ENCODE data around the gene DHRS2.
"Not testable (repeated sequence)": the region's sequence is repeated elsewhere in the genome, so short reads cannot be mapped to it uniquely, and the experiment has no call there.

The DHRS2 gene

DNA sequence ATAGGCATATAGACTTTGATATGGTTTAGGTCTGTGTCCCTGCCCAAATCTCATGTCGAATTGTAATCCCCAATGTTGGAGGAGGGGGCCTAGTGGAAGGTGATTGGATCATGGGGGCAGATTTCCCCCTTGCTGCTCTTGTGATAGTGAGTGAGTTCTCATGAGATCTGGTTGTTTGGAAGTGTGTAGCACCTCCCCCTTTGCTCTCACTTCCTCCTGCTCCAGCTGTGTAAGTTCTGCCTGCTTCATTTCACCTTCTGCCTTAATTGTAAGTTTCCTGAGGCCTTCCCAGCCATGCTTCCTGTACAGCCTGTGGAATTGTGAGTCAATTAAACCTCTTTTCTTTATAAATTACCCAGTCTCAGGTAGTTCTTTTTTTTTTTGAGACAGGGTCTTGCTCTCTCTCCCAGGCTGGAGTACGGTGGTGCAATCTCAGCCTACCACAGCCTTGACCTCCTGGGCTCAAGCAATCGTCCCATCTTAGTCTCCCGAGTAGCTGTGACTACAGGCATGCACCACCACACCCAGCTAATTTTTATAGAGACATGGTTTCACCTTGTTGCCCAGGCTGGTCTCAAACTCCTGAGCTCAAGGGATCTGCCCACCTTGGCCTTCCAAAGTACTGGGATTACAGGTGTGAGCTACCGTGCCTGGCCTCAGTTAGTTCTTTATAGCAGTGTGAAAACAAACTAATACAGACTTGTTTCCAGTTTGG lies 1.3 kb upstream of the DHRS2 start:
- not testable (repeated sequence) for DNase-seq

DNA sequence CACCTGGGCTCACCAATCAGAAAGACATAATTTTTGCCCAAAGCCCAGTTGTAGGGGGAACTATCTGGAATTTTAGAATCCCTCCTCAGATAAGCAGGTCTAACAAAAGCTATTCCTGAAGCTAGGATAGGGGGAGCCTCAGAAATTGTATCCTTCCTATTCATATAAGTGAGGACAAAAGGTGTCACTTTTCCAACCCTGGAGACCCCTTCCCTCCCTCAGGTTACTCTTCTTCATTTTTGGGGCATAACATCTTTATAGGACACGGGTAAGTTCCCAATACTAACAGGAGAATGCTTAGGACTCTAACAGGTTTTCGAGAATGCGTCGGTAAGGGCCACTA lies 1.1 kb downstream of the DHRS2 start:
- DNase-seq: not testable (repeated sequence)

DNA sequence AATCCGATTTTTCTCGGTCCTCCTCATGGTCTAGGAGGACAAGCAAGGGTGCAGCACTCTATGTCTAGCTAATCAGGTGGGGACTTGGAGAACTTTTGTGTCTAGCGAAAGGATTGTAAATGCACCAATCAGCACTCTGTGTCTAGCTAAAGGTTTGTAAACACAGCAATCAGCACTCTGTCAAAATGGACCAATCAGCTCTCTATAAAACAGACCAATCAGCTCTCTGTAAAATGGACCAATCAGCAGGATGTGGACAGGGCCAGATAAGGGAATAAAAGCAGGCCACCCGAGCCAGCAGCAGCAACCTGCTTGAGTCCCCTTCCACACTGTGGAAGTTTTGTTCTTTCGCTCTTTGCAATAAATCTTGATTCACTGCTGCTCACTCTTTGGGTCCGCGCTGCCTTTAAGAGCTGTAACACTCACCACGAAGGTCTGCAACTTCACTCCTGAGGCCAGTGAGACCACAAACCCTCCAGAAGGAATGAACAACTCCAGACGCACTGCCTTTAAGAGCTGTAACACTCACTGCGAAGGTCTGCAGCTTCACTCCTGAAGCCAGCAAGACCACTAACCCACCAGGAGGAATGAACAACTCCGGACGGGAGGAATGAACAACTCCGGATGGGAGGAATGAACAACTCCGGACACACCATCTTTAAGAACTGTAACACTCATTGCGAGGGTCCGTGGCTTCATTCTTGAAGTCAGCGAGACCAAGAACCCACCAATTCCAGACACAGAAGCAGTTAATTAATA lies 1.7 kb downstream of the DHRS2 start:
- not testable (repeated sequence) for DNase-seq

DNA sequence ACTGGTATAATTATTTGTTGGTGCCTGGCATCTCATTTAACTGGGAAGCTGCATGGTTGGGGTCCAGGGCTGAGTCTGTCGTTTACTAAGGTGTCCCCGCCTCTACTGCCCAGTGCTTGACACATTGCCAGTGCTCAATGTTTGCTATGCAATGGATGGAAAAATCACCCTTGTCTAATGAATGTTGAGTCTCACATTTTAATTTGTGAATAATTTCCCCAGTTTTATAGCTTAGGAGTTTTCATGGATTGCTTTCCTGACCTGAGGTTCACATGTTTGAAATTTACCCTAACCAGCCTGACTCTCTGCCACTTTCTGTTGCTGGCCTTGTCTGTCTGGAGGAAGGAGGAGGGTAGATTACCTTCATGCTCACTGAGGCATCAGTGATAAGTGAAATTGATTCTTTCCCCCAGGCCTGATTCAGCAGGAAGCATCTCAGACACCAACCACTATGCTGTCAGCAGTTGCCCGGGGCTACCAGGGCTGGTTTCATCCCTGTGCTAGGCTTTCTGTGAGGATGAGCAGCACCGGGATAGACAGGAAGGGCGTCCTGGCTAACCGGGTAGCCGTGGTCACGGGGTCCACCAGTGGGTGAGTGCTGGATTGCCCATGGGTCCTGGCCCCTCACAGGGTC lies 2.4 kb downstream of the DHRS2 start:
- no peak for DNase-seq

DNA sequence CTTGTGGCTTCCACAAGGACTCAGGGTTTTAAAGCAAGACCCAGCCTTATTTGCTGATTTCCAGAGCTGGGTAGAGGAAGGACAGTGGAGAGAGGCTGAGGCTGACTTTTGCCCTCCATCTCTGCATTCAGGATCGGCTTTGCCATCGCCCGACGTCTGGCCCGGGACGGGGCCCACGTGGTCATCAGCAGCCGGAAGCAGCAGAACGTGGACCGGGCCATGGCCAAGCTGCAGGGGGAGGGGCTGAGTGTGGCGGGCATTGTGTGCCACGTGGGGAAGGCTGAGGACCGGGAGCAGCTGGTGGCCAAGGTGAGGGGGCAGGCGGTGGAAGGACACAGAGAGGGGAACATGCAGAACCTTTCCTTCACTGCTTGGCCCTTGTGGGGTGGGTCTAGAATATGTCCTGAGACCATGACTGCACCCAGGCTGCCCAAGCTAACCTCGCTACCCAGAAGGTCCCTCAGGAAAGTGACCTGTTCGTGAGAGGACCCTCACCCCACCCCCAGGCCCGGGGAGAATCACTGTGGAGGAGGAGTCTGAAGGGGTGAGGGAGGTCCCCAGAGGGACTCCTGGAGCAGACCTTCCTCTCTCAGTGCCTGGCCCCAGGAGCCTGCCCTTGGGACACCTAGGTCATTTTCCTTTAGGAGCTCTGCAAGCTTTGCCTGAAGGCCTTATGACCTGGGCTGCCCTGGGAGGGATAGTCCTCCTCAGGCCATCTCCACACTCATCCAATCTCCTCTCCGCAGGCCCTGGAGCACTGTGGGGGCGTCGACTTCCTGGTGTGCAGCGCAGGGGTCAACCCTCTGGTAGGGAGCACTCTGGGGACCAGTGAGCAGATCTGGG lies 3.1 kb downstream of the DHRS2 start:
- DNase-seq: no peak

DNA sequence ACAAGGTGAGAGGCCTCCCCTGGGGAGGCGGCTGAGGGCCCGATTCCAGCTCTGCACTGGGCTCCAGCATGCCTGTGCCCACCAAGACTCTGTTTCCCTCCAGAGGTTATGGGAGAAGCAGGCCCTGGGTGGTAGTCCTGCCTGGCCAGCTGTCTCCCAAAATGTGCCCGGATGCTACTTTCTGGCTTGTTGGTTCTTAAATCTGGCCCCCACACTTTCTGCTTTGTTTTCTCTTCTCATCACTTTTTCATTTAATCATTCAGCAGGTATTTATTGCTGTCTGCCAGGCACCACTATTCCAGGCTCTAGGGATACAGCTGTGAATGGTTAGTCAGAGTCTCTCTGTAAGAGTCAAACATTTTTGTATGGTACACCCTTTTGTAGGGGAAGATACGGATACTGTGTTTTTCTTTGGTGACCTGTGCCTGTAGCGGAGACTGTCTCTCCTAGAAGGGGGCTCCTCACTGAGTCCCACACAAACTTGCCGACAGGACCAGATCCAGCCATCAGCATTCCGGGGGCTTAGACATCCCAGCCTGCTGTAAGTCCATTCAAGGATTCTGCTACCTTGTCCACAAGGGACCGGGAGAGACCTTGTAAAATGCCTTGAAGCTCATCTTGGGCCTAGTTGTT lies 3.8 kb downstream of the DHRS2 start:
- no peak for DNase-seq

DNA sequence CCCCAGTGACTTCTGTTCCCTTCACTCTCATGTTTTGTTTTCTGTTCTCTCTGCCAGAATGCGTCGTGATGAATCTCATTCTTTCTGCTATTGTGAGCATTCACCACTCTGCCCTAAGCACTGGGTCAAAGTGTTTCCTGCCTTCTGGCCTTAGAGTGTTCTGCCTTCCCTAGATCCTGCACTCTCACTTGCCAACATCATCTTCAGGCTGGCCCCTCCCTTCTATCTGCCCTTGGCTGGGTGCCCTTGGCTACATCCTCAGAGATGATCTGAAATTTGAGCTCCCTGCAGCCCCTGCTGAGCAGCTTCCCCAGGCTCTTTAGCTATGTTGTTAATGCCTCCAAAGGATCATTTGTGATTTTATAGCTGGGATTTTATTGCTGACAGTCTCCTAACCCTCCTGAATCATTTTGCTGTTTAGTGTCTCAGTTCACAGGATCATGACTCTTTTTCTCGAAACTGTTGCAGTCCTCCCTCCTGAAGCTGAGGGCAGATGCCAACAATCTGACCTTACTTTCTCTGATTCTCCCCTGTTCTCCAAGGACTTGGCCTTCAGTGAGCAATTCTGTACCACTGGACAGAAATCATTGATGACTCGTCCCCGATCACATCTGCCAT lies 4.5 kb downstream of the DHRS2 start:
- no peak for DNase-seq

DNA sequence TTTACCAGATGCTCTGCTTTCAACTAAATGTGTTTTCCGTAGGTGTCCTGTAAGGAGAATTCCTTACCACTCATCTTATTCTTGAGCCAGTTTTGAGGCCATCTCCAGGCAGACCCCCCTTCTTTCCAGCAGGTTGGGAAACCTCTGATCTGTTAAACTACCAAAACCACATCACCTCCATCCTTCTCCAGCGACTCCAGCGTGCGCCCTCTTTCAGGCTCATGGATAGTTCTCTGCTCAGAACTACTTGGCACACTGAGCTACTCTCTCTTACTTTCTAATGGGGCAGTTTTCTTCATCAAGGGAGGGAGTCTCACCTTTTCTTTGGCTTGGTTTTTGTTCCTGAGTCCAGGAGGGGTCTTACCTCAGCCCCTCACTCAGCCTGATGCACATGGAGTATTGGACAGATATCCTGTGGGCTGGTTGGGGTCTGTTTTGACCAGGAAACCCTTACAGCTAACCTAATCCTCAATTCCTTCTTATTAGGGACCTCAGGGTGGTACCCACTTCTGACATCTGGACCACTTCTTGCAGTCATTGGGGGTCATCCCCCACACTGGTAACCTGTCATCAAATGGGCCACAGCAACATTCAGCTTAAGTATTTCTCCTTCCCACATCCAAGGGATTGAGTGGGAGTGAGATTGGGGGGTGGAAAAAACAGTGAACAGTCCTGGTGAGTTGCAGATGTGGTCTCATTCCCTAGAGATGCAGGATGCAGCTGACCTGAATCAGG lies 5.2 kb downstream of the DHRS2 start:
- no peak for DNase-seq

DNA sequence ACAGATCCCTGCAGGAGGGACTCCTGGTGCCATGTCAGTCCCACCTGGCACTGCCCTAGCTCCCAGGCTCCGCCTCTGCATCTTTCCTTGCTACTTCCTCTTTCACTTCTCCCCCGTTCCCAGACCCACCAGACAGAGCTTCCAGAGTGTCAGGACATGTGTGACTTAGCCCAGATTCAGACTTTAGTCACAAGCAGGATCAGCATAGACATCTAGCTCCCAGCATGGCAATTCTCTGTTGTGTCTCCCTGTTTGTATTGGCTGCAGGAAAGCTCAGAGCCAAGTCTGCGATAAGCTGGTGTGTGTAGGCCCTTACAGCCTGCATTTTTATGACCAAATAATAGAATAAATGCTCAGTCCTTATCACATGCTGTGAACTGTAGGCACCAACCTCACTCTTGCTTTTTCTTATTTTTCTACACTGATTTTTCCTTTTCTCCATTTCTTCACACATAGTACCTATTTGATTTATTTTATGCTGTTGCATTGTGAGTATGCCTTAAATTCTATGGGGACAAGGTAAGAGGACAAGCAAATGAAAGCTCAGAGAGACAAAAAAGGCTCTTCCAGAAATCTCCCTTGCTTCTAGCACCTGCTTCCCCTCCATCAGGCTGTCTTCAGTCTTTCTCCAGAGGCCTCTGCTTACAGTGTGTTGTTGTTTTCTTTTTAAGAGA lies 5.9 kb downstream of the DHRS2 start:
- DNase-seq: no peak

DNA sequence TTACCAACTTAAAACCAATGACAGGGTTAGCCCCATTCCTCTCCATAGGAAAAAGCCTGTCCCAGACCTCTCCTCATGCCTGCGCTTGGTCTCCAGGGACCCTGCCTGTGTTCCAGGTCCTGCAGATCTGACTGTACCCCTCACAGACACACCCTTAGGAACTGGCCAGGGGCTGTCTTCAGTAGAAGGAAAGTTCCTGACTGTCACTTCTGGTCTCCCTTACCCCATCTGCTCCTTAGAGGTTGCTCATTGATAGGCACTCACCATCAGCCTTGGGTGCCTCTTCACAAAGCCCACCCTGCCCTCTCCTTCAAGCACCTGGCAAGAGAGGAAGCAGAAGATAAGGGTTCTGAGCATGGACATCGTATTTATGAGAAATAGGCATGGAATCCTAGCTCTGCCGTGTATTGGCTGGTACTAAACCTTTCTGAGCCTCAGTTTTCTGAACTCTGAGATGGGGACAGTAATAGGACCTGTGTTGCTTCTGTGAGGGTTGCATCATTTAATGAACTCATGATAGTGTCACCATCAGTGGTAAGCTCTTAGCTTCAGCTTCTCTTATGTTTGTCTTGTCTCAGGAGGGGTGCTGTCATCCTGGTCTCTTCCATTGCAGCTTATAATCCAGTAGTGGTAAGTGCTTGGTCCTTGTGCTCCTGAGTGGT lies 7.5 kb downstream of the DHRS2 start:
- no peak for DNase-seq

DNA sequence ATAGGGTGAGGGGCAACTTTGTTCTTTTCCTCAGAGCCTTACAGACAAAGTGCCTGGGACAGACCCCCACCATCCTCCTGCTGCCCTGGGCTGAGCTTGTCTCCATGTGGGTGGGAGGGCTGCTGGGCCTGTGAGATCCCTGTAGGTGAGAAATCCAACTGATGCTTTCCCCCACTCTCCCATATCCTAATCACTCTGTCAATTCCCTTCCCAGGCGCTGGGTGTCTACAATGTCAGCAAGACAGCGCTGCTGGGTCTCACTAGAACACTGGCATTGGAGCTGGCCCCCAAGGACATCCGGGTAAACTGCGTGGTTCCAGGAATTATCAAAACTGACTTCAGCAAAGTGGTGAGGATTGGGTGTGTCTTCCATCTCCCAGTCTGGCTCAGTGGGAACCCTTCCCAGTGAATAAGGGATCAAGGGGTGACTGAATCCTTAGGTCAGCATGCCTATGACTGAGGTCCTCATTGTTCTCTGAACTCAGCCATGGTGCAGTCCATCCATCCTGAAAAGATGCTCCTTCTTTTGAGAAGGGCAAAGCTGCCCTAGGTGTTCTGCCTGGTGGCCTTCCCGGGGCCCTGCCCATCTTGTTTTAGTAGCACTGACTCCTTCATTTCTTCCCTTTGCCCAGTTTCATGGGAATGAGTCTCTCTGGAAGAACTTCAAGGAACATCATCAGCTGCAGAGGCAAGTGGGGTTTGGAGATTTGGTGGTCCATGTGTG lies 8.2 kb downstream of the DHRS2 start:
- DNase-seq: no peak

DNA sequence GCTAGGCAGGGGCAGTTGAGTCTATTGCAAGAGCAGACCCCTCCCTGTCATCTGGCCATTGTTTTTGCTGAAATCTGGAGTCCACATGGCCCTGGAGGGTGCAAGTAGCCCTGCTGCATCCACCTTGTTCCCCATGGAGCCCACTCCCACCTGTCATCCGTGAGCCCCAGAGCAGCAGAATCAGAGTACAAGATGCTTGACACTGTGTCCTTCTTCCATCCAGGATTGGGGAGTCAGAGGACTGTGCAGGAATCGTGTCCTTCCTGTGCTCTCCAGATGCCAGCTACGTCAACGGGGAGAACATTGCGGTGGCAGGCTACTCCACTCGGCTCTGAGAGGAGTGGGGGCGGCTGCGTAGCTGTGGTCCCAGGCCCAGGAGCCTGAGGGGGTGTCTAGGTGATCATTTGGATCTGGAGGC lies 8.8 kb downstream of the DHRS2 start:
- DNase-seq: no peak

DNA sequence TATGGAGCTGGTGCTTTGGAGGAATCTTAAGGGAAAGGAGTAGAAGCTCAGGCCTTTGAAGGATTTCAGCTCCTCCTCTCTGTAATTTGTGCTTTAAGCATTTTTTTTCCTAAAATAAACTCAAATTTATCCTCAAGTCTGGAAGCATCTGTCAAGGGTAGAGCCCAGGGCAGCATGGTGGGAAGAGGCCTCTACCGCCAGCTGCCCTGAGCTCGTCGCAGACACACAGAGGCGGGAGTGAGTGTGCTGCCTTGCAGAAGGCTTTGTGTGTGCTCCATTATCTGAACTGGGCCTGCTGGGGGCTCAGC lies 9.3 kb downstream of the DHRS2 start:
- no peak for DNase-seq

DNA sequence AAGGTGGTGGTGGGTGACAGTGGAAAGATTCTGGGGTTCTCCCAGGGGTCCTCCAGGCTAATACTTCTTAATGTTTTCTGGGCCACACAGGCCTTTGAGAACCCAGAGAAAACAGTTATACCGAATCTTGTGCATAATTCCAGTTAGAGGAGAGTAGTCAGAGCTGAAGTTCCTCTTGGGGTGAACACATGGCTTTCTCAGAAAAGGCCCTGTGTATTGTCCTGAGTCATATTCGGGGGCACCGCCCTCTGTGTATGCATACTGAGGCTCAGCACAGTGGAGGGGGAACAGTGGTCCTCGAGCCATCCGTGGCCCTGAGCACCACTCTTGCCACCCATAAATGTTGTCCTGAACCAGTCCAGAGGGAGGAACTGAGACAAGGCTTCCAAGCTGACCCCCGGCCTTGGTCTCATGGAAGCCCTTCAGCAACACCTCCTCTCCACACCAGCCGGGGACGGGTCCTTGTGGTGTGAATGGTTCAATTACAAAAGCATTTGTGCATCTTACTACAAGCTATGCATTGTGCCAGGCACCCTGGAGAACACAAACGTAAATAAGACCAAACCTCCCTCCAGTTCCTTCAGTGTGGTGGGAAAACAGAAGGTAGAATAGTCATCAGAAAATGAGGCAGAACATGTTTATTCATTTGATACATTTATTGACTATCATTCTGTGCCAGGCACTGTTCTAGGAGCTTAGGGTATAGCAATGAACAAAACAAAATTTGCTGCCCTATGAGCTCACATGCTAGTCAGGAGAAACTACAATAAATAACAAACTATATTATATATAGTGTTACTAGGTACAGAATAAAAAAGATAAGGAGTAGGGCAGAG lies 9.9 kb downstream of the DHRS2 start:
- no peak for DNase-seq

DNA sequence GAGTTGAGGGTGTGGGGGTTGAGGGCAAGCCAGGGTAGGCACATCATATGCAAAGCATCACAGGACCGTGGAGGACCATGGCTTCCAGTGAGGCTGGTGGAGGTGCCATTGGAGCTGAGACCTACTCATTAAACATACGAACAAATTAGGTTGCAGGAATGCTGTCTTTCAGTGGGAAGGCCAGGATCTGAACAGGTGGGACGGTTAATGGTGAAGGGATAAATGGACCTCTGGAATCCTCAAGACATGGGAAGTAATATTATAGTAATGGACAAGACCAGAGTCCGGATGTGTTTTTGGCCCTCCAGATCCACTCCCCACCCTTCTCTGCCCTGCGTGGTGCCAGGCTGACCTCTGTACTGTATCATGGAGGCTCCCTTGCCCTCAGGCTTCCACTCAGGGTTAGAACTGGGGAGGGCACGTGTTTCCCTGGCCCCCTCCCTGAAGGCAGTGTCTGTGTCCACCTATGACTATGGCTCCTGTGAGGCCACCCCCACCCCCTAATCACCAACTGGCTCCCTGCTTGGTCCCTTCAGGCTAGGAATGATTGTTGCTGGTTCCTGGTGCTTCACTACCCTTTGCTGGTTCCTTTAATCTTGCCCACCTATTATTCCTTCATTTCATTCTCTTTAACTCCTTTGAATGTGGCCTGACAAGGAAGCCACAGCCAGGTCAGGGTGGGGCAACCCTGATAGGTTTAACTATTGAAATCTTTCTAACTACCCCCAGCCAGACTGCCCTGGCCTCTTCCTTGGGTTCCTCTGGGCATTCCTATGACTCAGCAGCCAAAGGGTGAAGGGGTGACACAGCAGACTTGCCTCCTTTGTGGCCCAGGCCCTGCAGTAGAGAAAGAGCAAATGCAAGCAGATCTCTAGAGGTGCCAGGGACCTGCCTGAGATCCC lies 10.7 kb downstream of the DHRS2 start:
- no peak for DNase-seq

DNA sequence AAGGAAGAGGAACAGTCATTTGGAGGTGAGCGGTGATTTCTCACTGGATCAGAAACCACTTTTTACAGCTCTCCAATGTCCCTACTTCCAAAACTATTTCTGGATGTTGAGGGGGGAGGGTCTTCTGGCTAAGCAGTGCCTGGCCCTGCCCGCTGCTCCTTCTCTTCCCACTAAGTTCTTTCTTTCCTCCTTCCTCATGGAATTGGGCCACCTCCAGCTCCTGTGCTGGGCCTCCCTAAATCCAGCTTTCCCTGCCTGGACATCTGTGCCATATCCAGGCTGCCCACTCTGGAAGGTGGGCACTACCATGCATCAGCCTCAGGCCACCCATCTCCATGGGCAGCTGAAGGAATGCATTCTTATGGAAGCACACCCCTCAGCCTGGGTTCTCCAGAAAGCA lies 11.5 kb downstream of the DHRS2 start:
- DNase-seq: no peak

DNA sequence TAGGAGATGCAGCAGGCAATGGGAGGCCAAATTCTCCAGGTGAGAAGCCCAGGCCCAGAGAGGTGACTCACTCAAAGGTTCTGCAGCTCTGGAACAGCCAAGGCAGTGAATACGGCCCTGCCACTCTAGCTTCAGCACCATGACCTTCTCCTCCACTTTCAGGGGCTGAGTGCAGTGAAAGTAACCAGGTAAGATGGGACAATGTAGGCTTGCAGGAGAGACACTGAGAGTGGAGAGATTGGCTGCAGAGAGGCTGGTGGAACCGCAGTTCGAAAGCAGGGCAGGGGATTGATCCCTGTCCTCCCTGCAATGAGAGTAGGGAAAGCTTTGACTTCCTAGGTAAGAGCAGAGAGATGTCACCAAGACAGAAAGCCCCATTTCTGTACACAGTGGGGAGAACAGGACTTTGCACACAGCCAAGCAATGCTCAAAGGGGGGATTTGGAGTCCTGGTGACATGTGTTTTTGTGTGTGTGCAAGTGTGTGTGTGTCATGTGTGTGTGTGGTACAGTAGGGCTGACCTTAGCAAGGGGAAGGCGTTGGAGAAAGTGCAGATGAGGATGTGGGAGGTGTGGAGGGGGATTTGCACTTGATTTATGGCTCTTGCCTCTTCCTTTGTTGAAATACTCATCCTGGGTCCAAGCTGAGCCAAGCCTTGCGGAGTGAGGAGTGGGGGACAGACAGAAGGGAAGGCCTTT lies 12.7 kb downstream of the DHRS2 start:
- DNase-seq: no peak
